K562 (cell line): Measurements from ENCODE around the gene C16orf95. TPM values are rescaled to one million over a fixed set of nuclear protein-coding genes. Genes with fewer than 3 reads are reported as not detected.

Experiments used
- ATAC-seq: fragments of 200-7000 bp; cut with Tn5 transposase; 3 replicates; pipeline ENCODE4 v1.9.1; 2020; ENCODE audit warnings: moderate library complexity
- BruUV-seq: library from RNA; stranded (reverse); fragments of 400-500 nt; replicated peaks from 2 replicates; lab custom pipeline; 2021; lab: Mats Ljungman, UMichigan
- CTCF ChIA-PET: fragments of 300-600 bp; formaldehyde crosslinking; extraction: SDS; loops from one replicate; lab custom pipeline; 2021; ENCODE audit warnings: low intra/inter-chr PET ratio; lab: Yijun Ruan, JAX
- POLR2A ChIA-PET: fragments of 300-600, 350-650 bp; sonication (Branson Sonifier 250); formaldehyde crosslinking; extraction: SDS; loops from one replicate; lab custom pipeline; 2021; ENCODE audit warnings: antibody characterized with exemption, inconsistent platforms; lab: Yijun Ruan, JAX
- DNase-seq, 4 experiments: peaks; one replicate each; pipeline versions ENCODE4 v3.0.0 to v3.0.0-alpha.2; 2011 to 2018; ENCODE audit warnings: low spot score in 3 of 4, mixed read lengths in 3 of 4; ENCODE audit errors: extremely low read depth in 1 of 4
- FAIRE-seq: peaks from 2 replicates; lab custom pipeline; 2011; peaks lifted over from hg19 to GRCh38; lab: Jason Lieb, UNC
- H2AFZ ChIP-seq: 2 replicates; pipeline ENCODE4 v1.6.0; 2011; ENCODE audit warnings: low read depth, low read length, control low read depth, inconsistent platforms
- H3K27ac ChIP-seq: fragments of 200-600 bp; 3 replicates; pipeline ENCODE4 v1.8.0; 2011; ENCODE audit warnings: low read depth, mild to moderate bottlenecking, control low read depth, inconsistent platforms, low read length, moderate library complexity, mixed read lengths; ENCODE audit errors: extremely low read depth
- H3K27me3 ChIP-seq, 2 experiments: fragments of 300-600 bp in 1 of 2; 2 replicates in 1 of 2; 3 replicates in 1 of 2; pipeline versions ENCODE4 v1.6.0 to v1.8.0; 2011; ENCODE audit warnings: inconsistent platforms in 2 of 2, low read length in 2 of 2, mild to moderate bottlenecking in 1 of 2, mixed read lengths in 1 of 2, moderate library complexity in 1 of 2; ENCODE audit not compliant: control insufficient read depth in 2 of 2, insufficient read depth in 2 of 2
- H3K36me3 ChIP-seq: fragments of 300-600 bp; 3 replicates; pipeline ENCODE4 v1.8.0; 2011; ENCODE audit warnings: mild to moderate bottlenecking, low read length, inconsistent platforms; ENCODE audit not compliant: control insufficient read depth, insufficient read depth
- H3K4me1 ChIP-seq, 2 experiments: fragments of 200-600 bp in 1 of 2; replicated peaks in 1 of 2; 2 replicates in 1 of 2; 3 replicates in 1 of 2; pipeline versions ENCODE4 v1.5.1 to v1.8.0; 2011; ENCODE audit warnings: inconsistent platforms in 2 of 2, low read length in 2 of 2, mild to moderate bottlenecking in 1 of 2, mixed read lengths in 1 of 2, moderate library complexity in 1 of 2; ENCODE audit not compliant: control insufficient read depth in 2 of 2, insufficient read depth in 2 of 2
- H3K4me2 ChIP-seq: 2 replicates; pipeline ENCODE4 v1.6.1; 2011; ENCODE audit warnings: low read length, control low read depth, inconsistent platforms, mixed read lengths; ENCODE audit not compliant: insufficient read depth
- H3K4me3 ChIP-seq: fragments of 200-600 bp; sonication (generic), shearing (Covaris generic); 2 replicates; pipeline ENCODE4 v1.5.1; 2016; ENCODE audit warnings: control low read depth, inconsistent platforms
- H3K79me2 ChIP-seq: fragments of 200-600 bp; 3 replicates; pipeline ENCODE4 v1.8.0; 2011; ENCODE audit warnings: low read length, inconsistent platforms; ENCODE audit not compliant: control insufficient read depth, insufficient read depth
- H3K9ac ChIP-seq, 2 experiments: 2 replicates each; pipeline versions ENCODE4 v1.6.0 to v1.6.1; 2011; ENCODE audit warnings: low read depth in 2 of 2, low read length in 2 of 2, control low read depth in 1 of 2, inconsistent platforms in 1 of 2, mild to moderate bottlenecking in 1 of 2, mixed read lengths in 1 of 2; ENCODE audit not compliant: insufficient read depth in 1 of 2
- H3K9me1 ChIP-seq: one replicate; pipeline ENCODE4 v1.6.0; 2011; ENCODE audit warnings: inconsistent platforms, mild to moderate bottlenecking, low read length, moderate library complexity; ENCODE audit not compliant: control insufficient read depth, insufficient read depth
- H3K9me3 ChIP-seq: replicated peaks from 2 replicates; pipeline ENCODE4 v1.5.1; 2011; ENCODE audit warnings: low read depth, low read length, inconsistent platforms; ENCODE audit not compliant: control insufficient read depth, insufficient read depth
- H4K20me1 ChIP-seq: replicated peaks from 2 replicates; pipeline ENCODE4 v1.6.1; 2011; ENCODE audit warnings: low read length, inconsistent platforms, mixed read lengths; ENCODE audit not compliant: control insufficient read depth, insufficient read depth
- ATF1 ChIP-seq, 2 experiments: fragments of 450-650 bp in 1 of 2; IDR thresholded peaks; 2 replicates each; pipeline ENCODE4 v1.6.1; 2016; ENCODE audit warnings: missing compliant biosample characterization in 1 of 2, missing genetic modification characterization in 1 of 2
- CHCHD3 ChIP-seq: fragments of 250-450 bp; sonication (Bioruptor Pico); IDR thresholded peaks from 2 replicates; pipeline ENCODE4 v2.1.2; 2022; ENCODE audit warnings: mild to moderate bottlenecking
- MAZ ChIP-seq, 2 experiments: fragments of 450-650 bp in 1 of 2; sonication (generic) in 1 of 2; formaldehyde crosslinking; IDR thresholded peaks in 1 of 2; conservative IDR thresholded peaks in 1 of 2; 2 replicates each; pipeline versions ENCODE4 v1.4.0 to v1.5.0; 2020; ENCODE audit warnings: mild to moderate bottlenecking in 1 of 2, missing genetic modification reagents in 1 of 2
- WGBS: fragments of 100-300 bp; shearing (Covaris generic); methylation state at CpG from one replicate; pipeline ENCODE4 v1.1.6; 2016; ENCODE audit warnings: low coverage, mixed read lengths; ENCODE audit not compliant: insufficient coverage; ENCODE audit errors: missing lambda C conversion rate; 5-methylcytosine and 5-hydroxymethylcytosine counted together
- in situ Hi-C: fragments of 300-500 bp; cut with MboI; formaldehyde crosslinking; loops from 4 replicates; pipeline ENCODE4 v1.15.0; 2018; ENCODE audit warnings: inconsistent platforms, mixed read lengths
- intact Hi-C: fragments of 100-400 bp; cut with micrococcal nuclease; formaldehyde crosslinking; loops from 2 replicates; pipeline ENCODE4 v1.14.2; 2022
- polyA plus RNA-seq, 8 experiments: library from polyadenylated mRNA; depleted of rRNA in 4 of 8; stranded (reverse) in 5 of 8; unstranded in 3 of 8; fragments of >200 nt; fragmentation: Nextera tagmentation in 2 of 8; fragmentation: Illumina TruSeq in 1 of 8; extraction: Ambion mirVana in 2 of 8; extraction: Trizol in 1 of 8; gene quantifications; 2 replicates each; pipeline versions ENCODE4 v1.2.1 to v1.2.3, GENCODE V29; 2011 to 2014; ENCODE audit warnings: inconsistent platforms in 1 of 8, missing spikeins in 1 of 8
- total RNA-seq, 7 experiments: library from RNA; depleted of rRNA in 6 of 7; stranded (reverse); fragments of >200 nt in 6 of 7; fragmentation: Illumina TruSeq in 2 of 7; extraction: Trizol in 2 of 7; gene quantifications; 2 replicates each; pipeline versions ENCODE4 v1.2.1 to v1.2.3, GENCODE V29; 2011 to 2021; ENCODE audit warnings: low replicate concordance in 1 of 7
- TF ChIP-seq, protein P1 (sequence below): fragments of 450-650 bp; IDR thresholded peaks from 2 replicates; pipeline ENCODE4 v1.6.1; 2016; ENCODE audit warnings: low read depth
- TF ChIP-seq, protein P2 (sequence below): IDR thresholded peaks from 3 replicates; pipeline ENCODE4 v1.6.1; 2011; ENCODE audit warnings: borderline replicate concordance, mild to moderate bottlenecking, moderate library complexity; ENCODE audit not compliant: insufficient read length; ENCODE audit errors: extremely low read depth
- TF ChIP-seq, protein P3 (sequence below): fragments of 250-450 bp; sonication (Bioruptor Pico); IDR thresholded peaks from 2 replicates; pipeline ENCODE4 v1.5.0; 2020; ENCODE audit warnings: mild to moderate bottlenecking

C16orf95 gene
- total and polyA plus RNA-seq, 9 of the 15 experiments (the other 6 are each of a cell fraction or from before 2014, with no cell fraction given), result 6.5 to 20.5 (median 9.4) TPM

- TF ChIP-seq, protein P1, sequence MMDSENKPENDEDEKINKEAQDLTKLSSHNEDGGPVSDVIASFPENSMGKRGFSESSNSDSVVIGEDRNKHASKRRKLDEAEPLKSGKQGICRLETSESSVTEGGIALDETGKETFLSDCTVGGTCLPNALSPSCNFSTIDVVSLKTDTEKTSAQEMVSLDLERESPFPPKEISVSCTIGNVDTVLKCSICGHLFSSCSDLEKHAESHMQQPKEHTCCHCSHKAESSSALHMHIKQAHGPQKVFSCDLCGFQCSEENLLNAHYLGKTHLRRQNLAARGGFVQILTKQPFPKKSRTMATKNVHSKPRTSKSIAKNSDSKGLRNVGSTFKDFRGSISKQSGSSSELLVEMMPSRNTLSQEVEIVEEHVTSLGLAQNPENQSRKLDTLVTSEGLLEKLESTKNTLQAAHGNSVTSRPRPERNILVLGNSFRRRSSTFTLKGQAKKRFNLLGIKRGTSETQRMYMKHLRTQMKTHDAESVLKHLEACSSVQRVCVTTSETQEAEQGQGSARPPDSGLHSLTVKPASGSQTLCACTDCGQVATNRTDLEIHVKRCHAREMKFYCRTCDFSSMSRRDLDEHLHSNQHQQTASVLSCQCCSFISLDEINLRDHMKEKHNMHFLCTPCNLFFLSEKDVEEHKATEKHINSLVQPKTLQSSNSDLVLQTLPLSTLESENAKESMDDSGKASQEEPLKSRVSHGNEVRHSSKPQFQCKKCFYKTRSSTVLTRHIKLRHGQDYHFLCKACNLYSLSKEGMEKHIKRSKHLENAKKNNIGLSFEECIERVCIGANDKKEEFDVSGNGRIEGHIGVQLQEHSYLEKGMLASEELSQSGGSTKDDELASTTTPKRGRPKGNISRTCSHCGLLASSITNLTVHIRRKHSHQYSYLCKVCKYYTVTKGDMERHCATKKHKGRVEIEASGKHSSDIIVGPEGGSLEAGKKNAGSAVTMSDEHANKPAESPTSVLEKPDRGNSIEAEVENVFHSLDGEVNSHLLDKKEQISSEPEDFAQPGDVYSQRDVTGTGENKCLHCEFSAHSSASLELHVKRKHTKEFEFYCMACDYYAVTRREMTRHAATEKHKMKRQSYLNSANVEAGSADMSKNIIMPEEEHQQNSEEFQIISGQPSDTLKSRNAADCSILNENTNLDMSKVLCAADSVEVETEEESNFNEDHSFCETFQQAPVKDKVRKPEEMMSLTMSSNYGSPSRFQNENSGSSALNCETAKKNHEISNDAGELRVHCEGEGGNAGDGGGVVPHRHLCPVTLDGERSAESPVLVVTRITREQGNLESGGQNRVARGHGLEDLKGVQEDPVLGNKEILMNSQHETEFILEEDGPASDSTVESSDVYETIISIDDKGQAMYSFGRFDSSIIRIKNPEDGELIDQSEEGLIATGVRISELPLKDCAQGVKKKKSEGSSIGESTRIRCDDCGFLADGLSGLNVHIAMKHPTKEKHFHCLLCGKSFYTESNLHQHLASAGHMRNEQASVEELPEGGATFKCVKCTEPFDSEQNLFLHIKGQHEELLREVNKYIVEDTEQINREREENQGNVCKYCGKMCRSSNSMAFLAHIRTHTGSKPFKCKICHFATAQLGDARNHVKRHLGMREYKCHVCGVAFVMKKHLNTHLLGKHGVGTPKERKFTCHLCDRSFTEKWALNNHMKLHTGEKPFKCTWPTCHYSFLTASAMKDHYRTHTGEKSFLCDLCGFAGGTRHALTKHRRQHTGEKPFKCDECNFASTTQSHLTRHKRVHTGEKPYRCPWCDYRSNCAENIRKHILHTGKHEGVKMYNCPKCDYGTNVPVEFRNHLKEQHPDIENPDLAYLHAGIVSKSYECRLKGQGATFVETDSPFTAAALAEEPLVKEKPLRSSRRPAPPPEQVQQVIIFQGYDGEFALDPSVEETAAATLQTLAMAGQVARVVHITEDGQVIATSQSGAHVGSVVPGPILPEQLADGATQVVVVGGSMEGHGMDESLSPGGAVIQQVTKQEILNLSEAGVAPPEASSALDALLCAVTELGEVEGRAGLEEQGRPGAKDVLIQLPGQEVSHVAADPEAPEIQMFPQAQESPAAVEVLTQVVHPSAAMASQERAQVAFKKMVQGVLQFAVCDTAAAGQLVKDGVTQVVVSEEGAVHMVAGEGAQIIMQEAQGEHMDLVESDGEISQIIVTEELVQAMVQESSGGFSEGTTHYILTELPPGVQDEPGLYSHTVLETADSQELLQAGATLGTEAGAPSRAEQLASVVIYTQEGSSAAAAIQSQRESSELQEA, result no peak
- TF ChIP-seq CHCHD3 (CRISPR knock-in tag), result no peak
- TF ChIP-seq, all 486 proteins: peak for 3
Observed at GRCh38 chr16:87267566-87267965, 49.6 kb downstream of the C16orf95 start (continued).

DNA sequence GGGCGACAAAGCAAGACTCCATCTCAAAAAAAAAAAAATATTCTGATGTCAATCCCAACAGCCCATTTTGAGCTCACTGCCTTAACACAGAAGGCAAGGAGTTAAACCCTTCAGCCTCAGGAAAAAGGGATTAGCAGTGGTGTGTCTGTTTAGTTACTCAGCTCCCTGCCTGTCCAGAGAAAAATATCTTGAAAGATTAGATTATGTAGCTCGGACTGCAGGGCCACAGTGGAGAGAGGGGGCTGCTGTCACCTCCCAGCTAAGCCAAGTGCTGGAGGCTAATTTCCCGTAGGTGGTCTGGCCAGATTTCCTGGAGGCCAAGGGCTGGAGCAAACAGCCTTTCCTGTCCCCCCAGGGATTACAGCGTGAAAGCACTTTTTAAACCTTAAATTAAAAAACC is 50.3 kb downstream of the C16orf95 start:
- Histone ChIP-seq H3K9me3 (no peaks in the 10 kb centered on the region), H3K4me3 (no peak overlapping the region), H3K79me2 (no peaks in the 10 kb centered on the region), H3K9ac (no peak overlapping the region), H3K4me2 (no peak overlapping the region), H4K20me1 (peaks cover 4% of the 10 kb centered on the region; the same call in 1 of the 2 replicates), H3K36me3 (no peaks in the 10 kb centered on the region), H3K27me3 (no peaks in the 10 kb centered on the region), H3K27ac (no peak overlapping the region), H3K9me1 (no peaks in the 10 kb centered on the region), H3K4me1 (no peaks in the 10 kb centered on the region), H2AFZ (no peak overlapping the region)
- intact Hi-C loops (no loop called here), in situ Hi-C loops (no loop called here)
- BruUV-seq, result no TSS peak
- ChIA-PET POLR2A (interaction anchor here (0.7 kb wide), 1 partner anchor 149 kb away, joined by 4 read pairs; no protein-coding TSS in a partner anchor), CTCF (no interaction called here)
- DNase-seq (no peak), ATAC-seq (no peak), FAIRE-seq (no peak)
- 23% methylated on average over 3 of the region's 4 CpGs for WGBS
- TF ChIP-seq MAZ (CRISPR knock-in tag; conservative IDR thresholded peaks at IDR 0.05 in 1 of 2, IDR thresholded peaks at IDR 0.05 in 1 of 2) (no peak), ATF1 (CRISPR knock-in tag; IDR thresholded peaks at IDR 0.05) (no peak), ATF1 (tag; IDR thresholded peaks at IDR 0.05) (no peak)
- TF ChIP-seq, protein P2, sequence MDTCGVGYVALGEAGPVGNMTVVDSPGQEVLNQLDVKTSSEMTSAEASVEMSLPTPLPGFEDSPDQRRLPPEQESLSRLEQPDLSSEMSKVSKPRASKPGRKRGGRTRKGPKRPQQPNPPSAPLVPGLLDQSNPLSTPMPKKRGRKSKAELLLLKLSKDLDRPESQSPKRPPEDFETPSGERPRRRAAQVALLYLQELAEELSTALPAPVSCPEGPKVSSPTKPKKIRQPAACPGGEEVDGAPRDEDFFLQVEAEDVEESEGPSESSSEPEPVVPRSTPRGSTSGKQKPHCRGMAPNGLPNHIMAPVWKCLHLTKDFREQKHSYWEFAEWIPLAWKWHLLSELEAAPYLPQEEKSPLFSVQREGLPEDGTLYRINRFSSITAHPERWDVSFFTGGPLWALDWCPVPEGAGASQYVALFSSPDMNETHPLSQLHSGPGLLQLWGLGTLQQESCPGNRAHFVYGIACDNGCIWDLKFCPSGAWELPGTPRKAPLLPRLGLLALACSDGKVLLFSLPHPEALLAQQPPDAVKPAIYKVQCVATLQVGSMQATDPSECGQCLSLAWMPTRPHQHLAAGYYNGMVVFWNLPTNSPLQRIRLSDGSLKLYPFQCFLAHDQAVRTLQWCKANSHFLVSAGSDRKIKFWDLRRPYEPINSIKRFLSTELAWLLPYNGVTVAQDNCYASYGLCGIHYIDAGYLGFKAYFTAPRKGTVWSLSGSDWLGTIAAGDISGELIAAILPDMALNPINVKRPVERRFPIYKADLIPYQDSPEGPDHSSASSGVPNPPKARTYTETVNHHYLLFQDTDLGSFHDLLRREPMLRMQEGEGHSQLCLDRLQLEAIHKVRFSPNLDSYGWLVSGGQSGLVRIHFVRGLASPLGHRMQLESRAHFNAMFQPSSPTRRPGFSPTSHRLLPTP, result no peak
- TF ChIP-seq, protein P3, sequence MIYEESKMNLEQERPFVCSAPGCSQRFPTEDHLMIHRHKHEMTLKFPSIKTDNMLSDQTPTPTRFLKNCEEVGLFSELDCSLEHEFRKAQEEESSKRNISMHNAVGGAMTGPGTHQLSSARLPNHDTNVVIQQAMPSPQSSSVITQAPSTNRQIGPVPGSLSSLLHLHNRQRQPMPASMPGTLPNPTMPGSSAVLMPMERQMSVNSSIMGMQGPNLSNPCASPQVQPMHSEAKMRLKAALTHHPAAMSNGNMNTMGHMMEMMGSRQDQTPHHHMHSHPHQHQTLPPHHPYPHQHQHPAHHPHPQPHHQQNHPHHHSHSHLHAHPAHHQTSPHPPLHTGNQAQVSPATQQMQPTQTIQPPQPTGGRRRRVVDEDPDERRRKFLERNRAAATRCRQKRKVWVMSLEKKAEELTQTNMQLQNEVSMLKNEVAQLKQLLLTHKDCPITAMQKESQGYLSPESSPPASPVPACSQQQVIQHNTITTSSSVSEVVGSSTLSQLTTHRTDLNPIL (CRISPR knock-in tag), result no peak
